KOPT-K1 (cell line): Measurements from ENCODE around the gene SYNJ2.
A peak's percentile ranks its signal among the peaks of the same experiment; 100 is the strongest.
"Not testable (repeated sequence)": the region's sequence is repeated elsewhere in the genome, so short reads cannot be mapped to it uniquely, and the experiment has no call there.

Experiments
- H3K27ac ChIP-seq: fragments of 200-600 bp; sonication (generic); 2 replicates; pipeline ENCODE4 v1.5.1; 2016; ENCODE audit warnings: antibody characterized with exemption, mild to moderate bottlenecking, low read depth, low read length; ENCODE audit not compliant: poor library complexity, severe bottlenecking
- H3K36me3 ChIP-seq: fragments of 200-600 bp; sonication (generic); 2 replicates; pipeline ENCODE4 v1.5.1; 2017; ENCODE audit warnings: antibody characterized with exemption, mild to moderate bottlenecking, low read length, moderate library complexity; ENCODE audit not compliant: insufficient read depth
- H3K9me3 ChIP-seq: fragments of 200-600 bp; sonication (generic); 2 replicates; pipeline ENCODE4 v1.5.1; 2017; ENCODE audit warnings: antibody characterized with exemption, low read length, mild to moderate bottlenecking; ENCODE audit not compliant: insufficient read depth, poor library complexity, severe bottlenecking

The SYNJ2 gene

GRCh38 chr6:157950899-157951298 lies 30.8 kb upstream of the SYNJ2 start:
- not testable (repeated sequence) for H3K9me3 ChIP-seq, H3K27ac ChIP-seq, H3K36me3 ChIP-seq

- Histone ChIP-seq H3K36me3 (no peaks in the 10 kb centered on the region), H3K9me3 (no peaks in the 10 kb centered on the region), H3K27ac (no peak overlapping the region)
Measured at GRCh38 chr6:157951828-157952227, 29.8 kb upstream of the SYNJ2 start.

GRCh38 chr6:157952861-157953351 lies 28.8 kb upstream of the SYNJ2 start:
- peaks cover 4% of the 10 kb centered on the region for H3K9me3 ChIP-seq
- H3K27ac ChIP-seq: no peak overlapping the region

GRCh38 chr6:157953580-157954091 lies 28.0 kb upstream of the SYNJ2 start:
- peaks cover 11% of the 10 kb centered on the region for H3K9me3 ChIP-seq
- H3K27ac ChIP-seq: no peak overlapping the region
- no peaks in the 10 kb centered on the region for H3K36me3 ChIP-seq

More at GRCh38 chr6:157952861-157953351, 28.8 kb upstream of the SYNJ2 start:
- no peaks in the 10 kb centered on the region for H3K36me3 ChIP-seq

- no peak overlapping the region for H3K27ac ChIP-seq
- H3K9me3 ChIP-seq: peaks cover 19% of the 10 kb centered on the region
- H3K36me3 ChIP-seq: no peaks in the 10 kb centered on the region
Measured at GRCh38 chr6:157954150-157955117, 27.2 kb upstream of the SYNJ2 start.

- no peaks in the 10 kb centered on the region for H3K36me3 ChIP-seq
- no peak overlapping the region for H3K27ac ChIP-seq
- H3K9me3 ChIP-seq: peaks cover 26% of the 10 kb centered on the region
Measured at GRCh38 chr6:157955675-157956074, 26.0 kb upstream of the SYNJ2 start.

- no peaks in the 10 kb centered on the region for H3K36me3 ChIP-seq
- H3K9me3 ChIP-seq: peaks cover 26% of the 10 kb centered on the region
- no peak overlapping the region for H3K27ac ChIP-seq
Measured at GRCh38 chr6:157956171-157956730, 25.4 kb upstream of the SYNJ2 start.

GRCh38 chr6:157959451-157960227 lies 22.0 kb upstream of the SYNJ2 start:
- no peaks in the 10 kb centered on the region for H3K36me3 ChIP-seq

GRCh38 chr6:157961153-157961831 lies 20.4 kb upstream of the SYNJ2 start:
- Histone ChIP-seq H3K36me3 (no peaks in the 10 kb centered on the region), H3K9me3 (peaks cover 26% of the 10 kb centered on the region), H3K27ac (no peak overlapping the region)

More at GRCh38 chr6:157959451-157960227, 22.0 kb upstream of the SYNJ2 start:
- Histone ChIP-seq H3K9me3 (peaks cover 26% of the 10 kb centered on the region), H3K27ac (no peak overlapping the region)

- no peaks in the 10 kb centered on the region for H3K36me3 ChIP-seq
- peak overlapping the region; percentile 89 for H3K27ac ChIP-seq
- H3K9me3 ChIP-seq: peaks cover 26% of the 10 kb centered on the region
Measured at GRCh38 chr6:157961832-157962575, 19.7 kb upstream of the SYNJ2 start.

- Histone ChIP-seq H3K36me3 (no peaks in the 10 kb centered on the region), H3K27ac (peak overlapping the region; percentile 89), H3K9me3 (peaks cover 24% of the 10 kb centered on the region)
Measured at GRCh38 chr6:157962601-157963302, 18.9 kb upstream of the SYNJ2 start.

- peaks cover 10% of the 10 kb centered on the region for H3K9me3 ChIP-seq
- peak overlapping the region; percentile 89 for H3K27ac ChIP-seq
- H3K36me3 ChIP-seq: no peaks in the 10 kb centered on the region
Measured at GRCh38 chr6:157964100-157964499, 17.6 kb upstream of the SYNJ2 start.

GRCh38 chr6:157965387-157965786 lies 16.3 kb upstream of the SYNJ2 start:
- no peaks in the 10 kb centered on the region for H3K9me3 ChIP-seq
- H3K36me3 ChIP-seq: no peaks in the 10 kb centered on the region
- no peak overlapping the region for H3K27ac ChIP-seq
